GM19351 (cell line): Measurements from ENCODE around the gene ATP9B.

Experiments
- ATAC-seq: cut with Tn5 transposase; IDR thresholded peaks from one replicate; pipeline ENCODE4 v1.9.1; 2021; ENCODE audit warnings: mild to moderate bottlenecking, moderate library complexity; ENCODE audit not compliant: unreplicated experiment

ATP9B gene

DNA sequence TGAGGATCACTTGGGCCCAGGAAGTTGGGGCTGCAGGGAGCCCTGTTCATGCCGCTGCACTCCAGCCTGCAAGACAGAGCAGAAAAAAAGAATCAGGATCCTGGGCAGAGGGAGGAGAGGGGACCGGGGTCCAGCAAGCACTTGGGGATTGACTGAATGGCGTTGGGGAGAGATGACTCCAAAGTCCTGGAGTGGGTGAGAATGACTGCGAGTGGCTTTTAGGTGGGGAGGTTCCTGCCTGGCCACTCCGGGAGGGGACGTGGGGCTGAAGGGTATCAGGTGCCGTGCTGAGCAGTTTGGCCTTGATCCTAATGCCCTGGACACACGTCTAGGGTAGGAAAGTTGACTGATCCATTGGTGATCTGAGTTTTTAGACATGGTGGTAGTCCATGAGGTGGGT lies 323.0 kb downstream of the ATP9B start:
- no peak for ATAC-seq

GRCh38 chr18:79393181-79393634 lies 324.0 kb downstream of the ATP9B start:
- no peak for ATAC-seq

GRCh38 chr18:79393635-79394533 lies 324.7 kb downstream of the ATP9B start:
- ATAC-seq = no peak

DNA sequence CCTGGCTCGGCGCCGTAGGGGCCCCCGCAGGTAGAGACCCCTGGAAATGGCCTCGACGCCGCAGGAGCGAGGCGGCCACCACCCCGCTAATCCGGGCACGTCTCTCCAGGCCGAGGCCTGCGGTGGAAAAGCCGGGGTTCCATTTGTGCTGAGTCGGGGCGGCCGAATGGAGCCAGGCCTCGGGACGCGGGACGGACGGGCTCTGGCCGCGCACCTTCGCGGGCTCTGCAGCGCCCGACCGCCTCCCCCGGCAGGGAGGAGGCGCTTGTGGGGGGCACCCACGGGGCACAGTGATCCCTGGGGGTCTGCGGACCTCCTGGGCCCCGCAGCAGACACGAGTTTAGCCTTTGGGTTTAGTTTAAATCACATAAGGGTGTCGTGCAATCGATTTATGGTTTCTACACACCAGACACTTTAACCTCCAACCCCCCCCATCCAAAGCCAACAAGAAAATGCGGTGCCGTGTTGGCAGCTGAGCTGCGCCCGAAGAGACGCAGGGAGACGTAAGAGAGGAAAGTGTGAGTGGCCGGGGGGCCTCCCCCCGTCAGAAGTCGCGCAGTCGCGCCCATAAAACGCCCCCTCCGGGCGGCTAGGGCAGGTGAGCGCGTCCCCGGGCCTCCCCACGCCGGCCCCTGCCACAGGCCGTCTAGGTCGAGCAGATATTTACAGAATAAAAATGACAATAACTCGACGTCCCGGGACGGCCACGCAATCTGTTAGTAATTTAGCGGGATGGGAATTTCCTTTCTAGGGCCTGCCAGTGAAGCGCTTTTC lies 325.5 kb downstream of the ATP9B start:
- ATAC-seq = no peak

GRCh38 chr18:79395308-79395640 lies 326.1 kb downstream of the ATP9B start:
- no peak for ATAC-seq

DNA sequence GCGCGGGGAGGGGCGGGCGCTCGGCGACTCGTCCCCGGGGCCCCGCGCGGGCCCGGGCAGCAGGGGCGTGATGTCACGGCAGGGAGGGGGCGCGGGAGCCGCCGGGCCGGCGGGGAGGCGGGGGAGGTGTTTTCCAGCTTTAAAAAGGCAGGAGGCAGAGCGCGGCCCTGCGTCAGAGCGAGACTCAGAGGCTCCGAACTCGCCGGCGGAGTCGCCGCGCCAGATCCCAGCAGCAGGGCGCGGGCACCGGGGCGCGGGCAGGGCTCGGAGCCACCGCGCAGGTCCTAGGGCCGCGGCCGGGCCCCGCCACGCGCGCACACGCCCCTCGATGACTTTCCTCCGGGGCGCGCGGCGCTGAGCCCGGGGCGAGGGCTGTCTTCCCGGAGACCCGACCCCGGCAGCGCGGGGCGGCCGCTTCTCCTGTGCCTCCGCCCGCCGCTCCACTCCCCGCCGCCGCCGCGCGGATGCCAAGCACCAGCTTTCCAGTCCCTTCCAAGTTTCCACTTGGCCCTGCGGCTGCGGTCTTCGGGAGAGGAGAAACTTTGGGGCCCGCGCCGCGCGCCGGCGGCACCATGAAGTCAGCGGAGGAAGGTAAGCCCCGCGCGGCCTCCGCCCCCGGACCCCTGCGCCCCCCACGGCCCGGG lies 326.7 kb downstream of the ATP9B start, which contains the start of gene NFATC1:
TSS of gene NFATC1 (plus strand) at position 170 of the 644 bp plus-strand sequence. CDS start at position 465, 295 bp downstream.
- no peak for ATAC-seq

GRCh38 chr18:79396431-79397246 lies 327.4 kb downstream of the ATP9B start:
- peak; percentile 24 for ATAC-seq

DNA sequence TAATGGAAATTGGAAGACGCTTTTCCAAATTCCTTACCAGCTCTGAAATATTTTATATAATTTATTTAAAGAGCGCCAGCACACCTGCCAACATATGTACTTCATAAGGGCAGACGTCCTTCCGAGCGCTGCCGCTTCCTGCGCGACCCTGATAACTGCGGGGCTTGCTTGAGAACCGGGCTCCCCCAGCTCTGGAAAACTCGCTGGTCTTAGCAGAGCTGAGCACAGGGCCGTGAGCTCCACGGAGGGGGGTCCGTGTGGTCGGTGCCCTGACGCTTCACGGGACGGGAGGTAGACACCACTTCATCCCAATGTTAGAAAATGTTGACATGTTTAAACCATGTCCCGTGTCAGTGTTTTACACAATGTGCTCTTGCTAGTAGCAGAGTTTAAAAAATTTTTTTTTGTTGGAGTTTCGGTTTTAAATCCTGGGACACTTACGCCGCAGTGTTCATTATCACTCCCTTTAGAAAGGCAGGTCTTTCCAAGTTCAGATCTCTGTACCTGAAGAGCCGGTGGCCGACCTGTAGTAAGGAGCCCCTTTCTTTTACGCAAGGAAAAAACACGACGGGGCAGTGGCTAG lies 328.1 kb downstream of the ATP9B start:
- no peak for ATAC-seq

DNA sequence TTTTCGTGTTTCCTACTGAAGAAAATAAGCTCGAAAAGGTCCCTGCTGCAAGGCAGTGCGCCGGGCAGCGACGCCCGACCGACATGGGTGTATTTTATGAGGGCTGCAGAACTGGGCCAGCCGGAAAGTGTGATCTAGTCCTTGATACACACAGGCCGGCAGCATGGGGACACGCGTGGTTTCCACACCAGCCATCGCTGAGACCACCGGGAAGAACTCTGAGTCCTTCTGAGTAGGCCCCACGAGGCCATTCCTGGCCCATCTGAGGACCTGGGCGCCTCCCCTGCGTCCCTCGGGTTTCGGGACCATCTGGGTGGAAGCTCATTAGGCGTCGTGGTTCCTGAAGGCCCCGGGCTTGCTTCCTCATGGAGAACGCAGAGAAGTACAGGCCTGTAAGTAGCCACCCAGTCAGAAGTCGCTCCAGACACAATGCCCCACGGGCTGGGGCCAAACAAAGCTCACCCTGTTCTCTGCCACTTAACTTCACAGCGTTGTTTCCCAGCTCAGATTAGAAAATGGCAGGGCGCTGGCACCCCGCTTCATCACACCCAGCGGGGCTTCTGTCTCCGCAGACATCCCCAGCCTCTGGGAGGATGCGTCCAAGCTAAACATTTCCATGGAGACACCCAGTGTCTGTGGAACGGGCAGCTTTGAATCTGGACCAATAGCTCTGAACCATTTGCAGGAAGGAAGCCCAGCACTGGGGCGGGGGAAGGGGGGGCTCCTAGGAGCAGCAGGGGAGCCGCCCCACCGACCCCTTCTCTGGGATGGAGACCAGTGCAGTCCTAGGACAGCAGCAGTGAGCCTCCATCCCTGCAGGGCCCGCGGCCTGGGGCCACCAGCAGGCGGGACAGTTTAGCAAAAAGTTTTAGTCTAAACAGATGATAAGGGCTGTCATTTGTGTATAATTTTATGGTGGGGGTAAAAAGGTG lies 328.9 kb downstream of the ATP9B start:
- no peak for ATAC-seq

DNA sequence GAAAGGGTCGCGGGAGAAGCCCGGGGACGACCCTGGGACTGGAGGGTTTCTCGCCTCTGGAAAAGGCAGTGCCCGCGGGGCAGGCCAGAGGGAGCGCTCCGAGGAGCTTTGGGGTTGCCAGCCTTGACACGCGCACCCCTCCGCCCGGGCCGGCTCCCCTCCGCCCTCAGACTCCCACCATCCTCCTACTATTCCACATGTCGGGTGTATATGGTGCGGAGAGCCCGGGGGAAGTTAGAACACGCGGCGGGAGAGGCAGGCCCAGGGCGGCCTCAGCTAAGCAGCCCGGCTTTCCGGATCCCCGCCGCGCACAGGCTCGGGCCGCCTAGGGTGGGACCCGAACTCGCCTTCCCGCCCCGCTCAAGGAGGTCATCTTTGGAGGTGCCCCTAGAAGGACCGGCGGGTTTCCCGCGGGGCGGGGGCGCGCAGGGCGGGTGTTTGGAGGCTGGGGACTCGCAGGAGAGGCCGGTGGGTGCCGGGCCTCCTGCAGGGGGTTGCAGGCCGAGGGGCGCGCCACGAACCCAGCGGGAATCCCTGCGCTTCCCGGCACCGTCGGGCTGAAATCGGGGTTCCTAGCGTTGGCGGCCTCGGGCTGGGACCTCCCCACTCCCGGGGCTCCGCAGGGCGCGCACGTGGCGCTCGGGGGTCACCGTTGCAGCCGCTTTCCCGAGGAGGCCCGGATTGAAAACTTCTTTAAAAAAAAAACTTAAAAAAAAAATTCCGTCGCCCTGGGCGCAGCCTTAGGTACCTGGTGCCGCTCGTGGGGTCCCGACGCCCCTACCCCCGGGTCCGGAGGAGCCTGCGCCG lies 330.3 kb downstream of the ATP9B start:
- ATAC-seq = no peak

- ATAC-seq = no peak
Measured at GRCh38 chr18:79400091-79400590, 330.9 kb downstream of the ATP9B start.

DNA sequence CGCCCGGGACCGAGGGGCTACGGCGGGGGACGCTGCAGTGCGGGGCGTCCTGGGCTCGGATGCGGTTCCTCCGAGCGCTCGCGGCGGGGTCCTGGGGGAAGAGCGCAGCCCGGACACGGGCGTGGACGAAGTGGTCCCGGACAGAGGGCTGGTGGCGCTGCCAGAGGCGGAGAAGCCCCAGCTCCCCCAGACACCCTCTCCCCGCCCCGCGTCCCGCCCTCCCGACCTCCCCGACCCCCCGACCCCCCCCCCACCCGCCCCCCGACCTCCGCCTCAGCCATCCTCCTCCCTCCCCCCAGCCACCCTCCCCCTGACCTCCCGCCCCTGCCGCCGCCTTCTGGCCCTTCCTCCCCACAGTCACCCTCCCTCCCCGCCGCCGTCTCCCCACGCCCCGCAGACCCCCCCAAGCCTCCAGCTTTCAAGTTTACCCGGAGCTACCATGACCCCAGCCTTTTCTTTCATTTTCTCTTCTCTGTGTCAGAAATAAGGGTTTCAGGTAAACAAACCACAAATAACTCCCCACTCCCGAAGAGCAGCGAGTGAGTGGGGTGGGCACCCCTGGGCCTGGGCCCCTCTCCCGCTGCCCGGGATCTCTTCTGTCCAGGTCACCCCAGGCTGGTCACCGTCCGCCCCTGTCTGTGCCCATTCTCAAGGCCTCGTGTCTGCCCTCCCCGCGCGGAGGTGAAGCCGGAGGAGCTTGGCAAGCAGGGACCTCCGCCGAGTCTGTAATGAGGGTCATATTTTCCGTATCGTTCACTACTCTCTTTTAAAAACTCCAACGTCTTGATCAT lies 331.6 kb downstream of the ATP9B start:
- no peak for ATAC-seq

GRCh38 chr18:79401494-79402208 lies 332.5 kb downstream of the ATP9B start:
- ATAC-seq = no peak

- no peak for ATAC-seq
Measured at GRCh38 chr18:79402209-79402576, 333.0 kb downstream of the ATP9B start.

- no peak for ATAC-seq
Measured at GRCh38 chr18:79402977-79403722, 334.0 kb downstream of the ATP9B start.
